Measurements from ENCODE around the gene RPL37A.

Gene RPL37A

DNA sequence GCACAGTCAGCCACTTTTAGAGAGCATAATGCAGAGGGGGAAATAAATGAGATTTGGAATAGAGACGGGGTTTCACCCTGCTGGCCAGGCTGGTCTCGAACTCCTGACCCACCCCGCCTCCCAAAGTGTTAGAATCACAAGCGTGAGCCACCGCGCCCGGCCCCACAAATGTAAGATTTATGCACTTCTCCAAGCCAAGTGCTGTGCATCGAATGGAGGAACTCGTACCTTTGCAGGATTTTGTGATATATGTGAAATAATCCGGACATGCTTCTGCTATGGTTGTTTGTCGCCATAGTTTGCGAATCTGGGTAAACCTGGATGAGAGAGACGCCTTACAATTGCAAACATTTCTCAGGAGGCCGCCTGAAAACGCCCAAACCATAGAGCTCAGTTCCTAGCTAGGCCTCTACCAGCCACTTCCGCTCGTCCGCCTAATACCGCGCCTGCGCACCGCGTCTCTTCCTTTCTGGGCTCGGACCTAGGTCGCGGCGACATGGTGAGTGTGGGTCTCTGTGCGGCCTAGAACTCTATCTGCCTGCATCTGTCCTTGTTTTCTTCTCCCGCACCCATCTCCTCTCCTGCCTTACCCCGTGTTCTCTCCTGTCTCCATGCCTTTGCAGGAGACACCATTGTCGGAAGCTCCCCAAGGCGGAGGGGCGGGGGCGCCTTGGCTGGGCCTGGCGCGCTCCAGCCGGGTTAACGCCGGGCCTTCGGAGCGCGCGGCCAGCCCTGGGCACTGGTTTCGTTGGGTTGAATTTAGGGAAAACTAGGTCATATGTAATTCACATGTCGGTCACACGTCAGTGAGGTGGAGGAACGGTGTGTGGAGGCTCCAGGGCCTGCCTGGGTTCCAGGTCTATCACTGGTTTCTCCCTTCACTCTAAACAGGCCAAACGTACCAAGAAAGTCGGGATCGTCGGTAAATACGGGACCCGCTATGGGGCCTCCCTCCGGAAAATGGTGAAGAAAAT lies at the start of gene RPL37A:
Gene RPL37A (plus strand): TSS at position 466 of the 974 bp plus-strand sequence. CDS start 31 bp downstream, at position 497.
- peak; percentile 97 for DNase-seq

DNA sequence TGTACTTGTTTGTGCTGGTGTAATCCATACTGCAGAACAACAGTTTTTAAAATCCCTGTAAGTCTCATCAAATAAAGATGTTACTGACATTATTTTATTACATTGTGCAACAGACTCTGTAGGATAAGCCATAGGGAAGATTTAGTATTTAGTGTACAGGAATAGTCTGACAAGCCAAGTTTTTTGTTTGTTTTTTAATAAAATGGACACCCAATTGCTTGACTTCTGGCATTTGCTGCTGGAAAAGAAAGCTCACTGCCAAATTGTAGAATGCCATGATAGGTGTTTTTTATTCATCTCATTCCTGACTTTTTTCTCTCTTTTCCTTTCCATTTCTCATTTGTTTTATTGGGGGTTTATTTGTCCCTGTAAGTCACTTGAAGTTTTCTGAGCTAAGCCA lies 48.3 kb upstream of the RPL37A start:
- DNase-seq = no peak

DNA sequence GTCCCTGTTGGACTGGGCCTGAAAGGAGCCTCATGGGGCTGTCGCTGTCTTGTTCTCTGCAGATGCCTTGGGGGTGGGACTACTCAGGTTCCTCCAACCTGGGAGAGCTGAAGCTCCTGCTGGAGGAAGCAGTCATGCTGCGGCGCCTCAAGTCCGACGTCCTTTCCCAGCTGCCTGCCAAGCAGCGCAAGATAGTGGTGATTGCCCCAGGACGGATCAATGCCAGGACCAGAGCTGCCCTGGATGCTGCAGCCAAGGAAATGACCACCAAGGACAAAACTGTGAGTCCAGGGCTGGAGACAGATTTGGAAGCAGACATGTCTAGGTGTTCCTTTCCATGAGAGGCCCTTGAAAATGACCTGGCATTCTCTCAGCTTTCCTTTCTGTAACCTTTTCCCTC lies 47.9 kb upstream of the RPL37A start:
- no peak for DNase-seq

DNA sequence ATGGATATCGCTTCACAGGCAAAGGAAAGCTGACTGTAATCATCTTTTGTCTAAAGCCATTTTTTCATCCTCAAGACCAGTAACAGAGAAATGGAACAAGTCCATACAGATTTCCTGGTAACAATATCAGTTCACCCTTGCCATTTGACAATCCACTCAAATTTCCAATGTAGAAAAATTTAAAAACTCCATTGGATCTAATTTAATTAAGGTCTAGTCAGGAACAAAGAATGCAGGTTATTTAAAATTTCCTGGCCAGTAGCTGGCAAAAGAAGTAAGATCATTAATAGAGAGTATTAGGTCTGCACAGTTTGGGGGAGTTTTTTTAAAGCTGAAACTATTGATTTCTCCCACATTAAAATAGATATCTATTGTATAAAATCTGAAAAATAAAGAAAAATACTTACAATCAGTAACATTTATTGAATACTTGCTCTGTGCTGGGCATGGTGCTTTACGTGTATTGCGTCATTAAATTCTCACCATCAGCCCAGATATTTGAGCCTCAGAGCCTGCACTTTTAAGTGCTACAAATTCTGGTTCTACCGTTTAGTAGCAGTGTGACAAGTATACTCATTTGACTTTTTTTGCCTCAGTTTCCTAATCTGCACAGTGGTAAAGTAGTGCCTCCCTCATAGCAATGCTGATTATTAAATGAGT lies 44.6 kb upstream of the RPL37A start:
- DNase-seq = no peak

DNA sequence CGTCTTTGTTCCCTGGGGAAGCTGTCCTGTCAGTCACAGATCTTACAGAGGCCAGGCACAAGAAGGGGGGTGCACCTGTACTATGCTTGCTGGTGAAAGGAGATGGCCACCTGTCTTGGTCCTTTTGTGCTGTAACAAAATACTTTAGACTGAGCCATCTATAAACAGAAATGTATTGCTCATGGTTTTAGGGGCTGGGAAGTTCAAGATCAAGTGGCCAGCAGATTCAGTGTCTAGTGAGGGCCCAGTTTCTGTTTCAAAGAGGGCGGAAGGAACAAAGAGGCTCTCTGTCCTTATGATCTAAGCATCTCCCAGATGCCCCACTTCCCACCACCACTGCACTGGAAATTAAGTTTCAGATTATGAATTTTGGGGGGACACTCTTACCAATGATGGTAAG lies 35.5 kb upstream of the RPL37A start:
- DNase-seq = no peak

DNA sequence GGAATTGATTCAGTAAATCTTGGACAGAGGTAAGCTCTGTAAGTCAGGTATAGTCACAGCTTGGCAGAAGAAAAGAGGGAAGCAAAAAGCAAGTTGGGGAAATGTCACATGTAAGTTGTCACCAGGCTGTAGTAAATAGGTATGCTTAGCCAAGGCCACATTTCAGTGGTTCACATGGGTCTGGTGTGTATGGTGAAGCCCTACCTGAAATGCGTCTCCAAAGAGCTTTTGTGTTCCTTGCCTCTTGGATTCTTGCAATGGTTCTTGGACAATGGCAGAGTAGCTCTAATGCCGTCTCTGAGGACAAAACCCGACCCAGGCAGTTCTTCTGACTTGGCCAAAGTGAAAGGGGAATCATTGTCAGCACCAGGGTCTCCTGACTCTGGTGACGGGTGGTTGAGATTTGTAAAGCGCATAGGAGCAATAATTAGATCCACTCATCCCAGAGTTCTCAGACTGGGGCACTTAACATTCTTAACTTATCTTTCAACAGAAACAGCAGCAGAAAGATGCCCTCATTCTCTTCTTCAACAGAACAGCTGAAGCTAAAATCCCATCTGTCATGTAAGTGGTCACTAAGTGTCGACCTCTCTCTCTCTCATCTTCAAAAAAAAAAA lies 34.4 kb upstream of the RPL37A start:
- DNase-seq = no peak

DNA sequence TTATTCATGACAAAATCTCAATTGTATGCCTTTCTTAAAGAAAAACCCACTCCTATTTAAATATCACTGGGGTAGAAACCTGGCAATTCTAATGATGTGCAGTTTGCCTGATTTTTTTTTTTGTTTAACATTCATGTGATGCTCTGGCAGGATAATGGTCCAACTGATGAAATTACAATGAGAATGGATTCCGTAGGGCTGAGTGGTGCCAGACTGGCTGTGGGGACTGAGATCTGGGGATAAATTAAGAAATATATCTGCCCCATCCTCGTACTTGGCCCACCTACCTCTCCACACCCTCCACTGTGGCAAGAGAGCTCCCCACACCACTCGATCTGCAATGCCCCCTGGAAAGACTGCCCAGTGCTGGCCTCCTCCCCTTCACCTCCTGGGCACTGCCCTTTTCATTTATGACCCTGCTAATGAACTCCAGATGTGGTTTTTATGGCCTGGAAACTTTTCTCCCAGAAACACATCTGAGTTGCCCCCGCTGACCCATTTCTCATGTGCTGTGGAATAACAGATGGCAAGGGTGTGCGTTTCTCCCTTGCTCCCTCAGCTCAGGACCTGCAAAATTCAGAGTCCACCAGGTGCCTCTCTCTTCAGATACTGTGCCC lies 33.0 kb upstream of the RPL37A start:
- DNase-seq = no peak

DNA sequence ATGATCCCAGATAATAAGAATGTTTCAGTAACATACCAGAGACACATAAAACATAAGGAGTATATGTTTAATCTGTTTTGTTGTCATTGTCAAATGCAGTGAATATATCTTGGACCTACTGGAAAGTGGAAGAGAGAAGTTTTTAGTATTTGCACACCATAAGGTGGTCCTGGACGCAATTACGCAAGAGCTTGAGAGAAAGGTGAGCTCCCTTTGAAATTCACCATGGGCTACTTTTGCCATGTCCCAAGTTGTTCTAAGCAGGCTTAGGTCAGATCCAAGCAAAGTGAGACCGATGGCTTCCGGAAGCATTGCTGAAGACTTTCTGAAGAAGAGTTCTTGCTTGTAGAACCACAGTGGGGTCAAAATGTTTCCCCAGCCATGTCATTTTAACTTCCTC lies 30.8 kb upstream of the RPL37A start:
- no peak for DNase-seq

DNA sequence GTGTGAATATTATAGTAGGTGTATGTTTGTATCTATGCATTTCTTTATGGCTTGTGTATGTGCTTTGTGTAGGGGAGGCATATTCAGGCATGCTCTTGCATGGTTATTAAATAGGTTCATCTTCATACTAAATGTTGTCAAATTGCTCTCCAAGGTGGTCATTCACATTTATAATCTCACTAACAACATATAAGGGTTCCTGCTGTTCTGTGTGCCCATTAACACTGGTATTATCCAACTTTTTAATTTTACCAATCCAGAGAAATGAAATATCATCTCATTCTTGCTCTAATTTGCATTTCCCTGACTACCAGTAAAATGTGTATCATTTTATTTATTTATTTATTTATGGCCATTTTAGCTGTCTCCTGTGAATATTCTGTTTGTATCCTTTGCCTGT lies 29.0 kb upstream of the RPL37A start:
- DNase-seq = no peak

DNA sequence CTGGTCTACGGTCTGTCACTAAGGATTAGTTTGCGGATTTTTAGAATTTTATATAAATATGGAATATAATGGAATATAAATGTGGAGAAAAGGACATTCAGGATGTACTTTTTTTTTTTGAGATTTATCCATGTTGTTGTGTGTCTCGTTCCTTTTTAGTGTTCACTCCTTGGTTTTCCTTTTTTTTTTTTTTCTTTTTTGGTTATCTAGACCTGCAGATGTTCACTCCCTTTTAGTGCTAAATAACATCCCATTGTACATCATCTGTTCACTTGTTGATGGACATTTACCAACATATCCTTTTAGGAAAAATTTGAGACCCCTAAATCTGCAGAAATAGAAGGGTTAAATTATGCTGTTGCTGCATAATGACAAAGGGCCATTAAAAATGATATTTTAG lies 25.5 kb upstream of the RPL37A start:
- DNase-seq = no peak

DNA sequence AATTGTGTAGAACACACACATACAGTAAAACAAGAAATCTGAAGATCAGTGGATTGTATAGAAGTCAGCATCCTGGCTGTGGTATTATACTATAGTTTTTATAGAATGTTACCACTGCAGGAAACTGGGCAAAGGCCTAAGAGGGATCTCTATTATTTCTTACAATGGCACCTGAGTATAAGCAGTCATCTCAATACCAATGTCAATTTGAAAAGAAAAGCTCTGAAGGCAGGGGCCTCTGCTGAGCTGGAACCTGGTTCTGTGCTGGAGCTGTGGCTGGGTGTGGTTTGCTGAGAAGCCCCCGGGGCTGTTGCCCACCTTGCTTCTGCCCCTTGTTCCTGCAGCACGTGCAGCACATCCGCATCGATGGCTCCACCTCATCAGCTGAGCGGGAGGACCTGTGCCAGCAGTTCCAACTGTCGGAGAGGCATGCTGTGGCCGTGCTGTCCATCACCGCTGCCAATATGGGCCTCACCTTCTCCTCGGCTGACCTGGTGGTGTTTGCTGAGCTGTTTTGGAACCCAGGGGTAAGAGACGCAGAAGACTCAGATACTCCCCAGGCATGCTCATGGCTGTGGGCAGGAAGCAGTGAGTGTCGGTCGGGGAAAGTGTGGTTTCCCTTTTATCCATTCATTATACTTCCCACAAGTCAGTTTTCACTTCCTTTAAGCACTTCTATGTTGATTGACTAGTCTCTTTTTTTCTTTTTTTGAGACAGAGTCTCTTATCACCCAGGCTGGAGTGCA lies 23.5 kb upstream of the RPL37A start:
- no peak for DNase-seq

DNA sequence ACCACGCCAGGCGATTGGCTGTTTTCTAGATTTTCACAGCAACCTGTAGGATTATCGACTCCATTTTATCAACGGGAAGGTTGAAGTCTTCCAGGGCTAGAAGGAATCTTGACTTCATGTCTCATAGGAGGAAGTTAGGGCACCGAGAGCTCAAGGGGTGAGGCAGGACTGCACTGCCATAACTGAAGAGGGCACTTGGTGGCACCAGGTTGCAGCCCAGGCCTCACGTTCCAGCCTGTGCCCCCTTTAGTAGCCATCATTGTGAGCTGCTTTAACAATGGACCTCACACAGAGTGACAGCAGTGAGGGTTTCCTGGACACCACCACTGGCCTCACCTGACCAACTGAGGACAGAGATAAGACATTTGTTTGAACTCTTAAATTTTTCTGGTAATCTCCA lies 22.9 kb upstream of the RPL37A start:
- DNase-seq = no peak

DNA sequence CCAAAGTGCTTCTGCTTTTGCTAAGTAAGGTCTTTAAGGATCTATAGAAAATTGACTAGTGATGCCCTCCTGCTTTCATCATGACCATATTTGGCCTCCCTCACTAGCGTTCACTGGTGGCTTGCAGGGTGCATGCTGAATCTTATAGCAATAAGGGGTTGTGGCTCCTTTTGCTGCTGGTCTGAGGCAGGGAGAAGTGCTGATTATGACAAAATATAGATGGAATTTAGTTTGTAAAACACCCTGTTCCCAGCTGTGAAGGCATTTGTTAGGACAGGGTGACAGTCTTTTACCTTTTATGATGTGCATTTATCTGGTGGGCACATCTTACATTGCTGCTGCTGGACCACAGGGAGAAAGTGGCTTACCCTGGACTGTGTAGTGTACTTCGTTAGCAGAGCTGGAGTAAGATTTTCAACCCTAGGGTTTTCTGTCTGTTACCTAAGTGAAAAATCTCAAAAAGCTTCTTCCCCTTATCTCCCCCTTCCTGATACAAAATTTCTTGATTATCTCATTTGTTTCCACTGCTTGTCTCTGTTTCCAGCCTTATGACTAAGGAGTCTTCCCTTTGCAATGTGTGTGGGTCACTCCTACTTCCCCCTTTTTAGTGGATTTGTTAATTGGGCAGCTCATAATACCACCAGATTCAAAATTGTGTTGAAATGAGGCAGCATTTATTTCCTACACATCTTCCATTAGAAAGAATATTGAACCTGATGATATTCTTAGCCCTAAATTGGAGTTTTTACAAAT lies 21.2 kb upstream of the RPL37A start:
- no peak for DNase-seq

DNA sequence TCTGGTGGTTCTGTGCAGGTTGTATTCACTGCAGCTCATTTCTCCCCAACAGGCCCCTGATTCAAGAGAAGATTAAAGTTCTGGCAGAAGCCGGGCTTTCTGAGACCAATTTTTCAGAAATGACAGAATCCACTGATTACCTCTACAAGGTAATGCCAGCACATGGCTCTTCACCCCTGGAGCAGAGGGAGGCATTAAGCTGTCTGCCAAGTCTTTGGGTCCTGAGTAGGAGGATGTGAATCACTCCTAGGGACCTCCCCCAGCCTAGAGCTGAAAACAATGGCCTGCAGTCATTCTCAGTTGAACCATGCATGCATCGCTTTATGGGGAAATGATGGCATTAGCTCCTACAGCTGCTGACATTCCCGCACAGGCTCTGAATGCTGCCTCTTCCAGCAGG lies 20.5 kb upstream of the RPL37A start:
- peak; percentile 74 for DNase-seq

DNA sequence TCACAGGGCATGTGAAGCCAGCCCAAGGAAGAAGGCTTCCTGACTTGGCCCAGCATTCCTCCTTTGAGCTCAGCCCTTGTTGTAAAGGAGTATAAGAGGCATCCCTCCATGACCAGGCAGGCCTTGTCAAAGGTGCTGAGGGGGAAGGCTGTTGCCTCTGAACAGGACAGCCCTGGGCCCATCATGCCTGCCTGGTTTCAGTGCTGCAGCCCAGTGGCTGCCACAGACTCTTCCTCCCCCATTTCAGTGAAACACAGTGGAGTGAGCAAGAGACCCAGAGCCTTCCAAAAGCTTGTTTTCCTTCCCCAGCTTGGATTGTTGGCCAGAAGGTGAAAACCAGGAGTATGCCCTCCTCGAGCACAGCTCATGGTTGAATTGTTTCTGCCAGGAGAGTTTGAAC lies 19.9 kb upstream of the RPL37A start:
- no peak for DNase-seq

DNA sequence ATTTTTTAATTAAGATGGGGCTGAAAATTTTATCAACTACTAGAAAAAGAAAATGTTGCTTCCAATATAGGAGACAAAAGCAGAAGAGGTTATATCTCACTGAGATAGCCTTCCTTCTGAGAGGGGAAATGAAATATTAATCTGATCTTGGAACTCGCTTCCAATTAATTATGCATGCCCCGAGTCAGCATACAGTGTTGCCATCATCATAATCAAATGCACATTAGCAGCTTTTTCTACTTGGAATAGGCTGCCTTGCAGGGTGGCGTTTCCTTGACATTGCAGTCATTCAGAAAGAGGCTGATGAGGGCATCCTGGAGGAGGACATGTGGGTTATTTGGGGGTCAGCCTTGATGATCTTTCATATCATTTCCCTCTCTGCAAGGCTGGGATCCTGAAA lies 18.4 kb upstream of the RPL37A start:
- DNase-seq = no peak

DNA sequence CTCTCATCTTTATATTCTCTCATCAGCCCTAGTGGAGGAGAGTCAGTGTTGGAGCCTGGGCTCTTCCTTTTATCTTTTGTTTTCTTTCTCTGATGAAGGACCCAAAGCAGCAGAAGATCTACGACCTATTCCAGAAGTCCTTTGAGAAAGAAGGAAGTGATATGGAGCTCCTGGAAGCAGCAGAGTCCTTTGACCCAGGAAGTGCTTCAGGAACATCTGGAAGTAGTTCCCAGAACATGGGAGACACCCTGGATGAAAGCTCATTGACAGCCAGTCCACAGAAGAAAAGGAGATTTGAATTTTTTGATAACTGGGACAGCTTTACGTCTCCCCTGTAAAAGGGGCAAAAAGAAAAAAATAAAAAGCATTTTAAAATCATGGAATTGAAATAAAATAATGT lies 16.0 kb upstream of the RPL37A start:
- DNase-seq = no peak

DNA sequence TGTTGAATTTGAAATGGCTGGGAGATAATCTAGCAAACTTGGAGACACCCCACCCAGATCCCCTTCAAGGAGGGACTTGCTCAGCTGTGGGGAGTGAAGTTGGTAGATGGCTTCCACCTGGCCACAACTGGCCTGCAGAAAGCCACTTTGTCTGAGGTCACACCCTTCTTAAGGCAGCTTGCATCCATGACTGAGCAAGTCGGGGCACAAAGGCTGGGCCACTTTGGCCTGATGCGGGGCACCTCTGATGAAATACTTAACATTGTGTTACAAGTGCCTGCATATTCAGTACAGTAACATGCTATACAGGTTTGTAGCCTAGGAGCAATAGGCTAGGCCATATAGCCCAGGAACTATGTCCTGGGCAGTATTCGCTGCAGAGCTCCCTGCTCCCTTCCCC lies 13.4 kb upstream of the RPL37A start:
- no peak for DNase-seq

DNA sequence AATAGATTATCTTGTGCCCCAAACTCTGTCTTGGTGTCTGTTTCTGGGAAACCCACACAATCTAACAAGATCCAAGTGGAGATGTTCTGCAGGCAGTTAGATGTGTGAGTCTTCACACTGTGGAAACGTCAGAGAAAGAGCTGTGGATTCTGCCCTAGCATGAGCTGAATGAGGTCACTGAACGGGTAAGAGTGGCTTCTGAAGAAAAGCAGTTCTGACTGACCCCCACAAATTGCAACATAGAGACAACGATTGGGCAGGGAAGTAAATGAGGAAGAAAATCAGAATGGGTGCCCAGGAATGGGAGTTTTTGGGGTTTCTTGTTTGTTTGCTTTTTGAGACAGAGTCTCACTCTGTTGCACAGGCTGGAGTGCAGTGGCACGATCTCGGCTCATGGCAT lies 12.9 kb upstream of the RPL37A start:
- DNase-seq = no peak

DNA sequence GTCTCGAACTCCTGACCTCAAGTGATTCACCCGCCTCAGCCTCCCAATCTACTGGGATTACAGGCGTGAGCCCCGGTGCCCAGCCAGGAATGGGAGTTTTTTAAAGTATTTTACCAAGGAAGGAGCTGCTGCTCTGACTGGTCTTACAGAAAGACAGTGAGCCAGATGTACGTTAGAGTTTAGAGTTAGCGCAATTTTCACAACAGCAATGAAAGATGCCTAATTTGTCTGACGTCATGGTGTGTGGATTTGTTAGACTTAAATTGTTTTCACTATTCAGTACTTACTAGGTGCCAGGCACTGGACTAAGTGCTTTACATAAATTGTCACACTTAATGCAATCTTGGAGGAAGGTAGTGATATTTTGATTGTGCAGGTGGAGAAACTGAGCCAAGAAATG lies 12.4 kb upstream of the RPL37A start:
- DNase-seq = no peak

DNA sequence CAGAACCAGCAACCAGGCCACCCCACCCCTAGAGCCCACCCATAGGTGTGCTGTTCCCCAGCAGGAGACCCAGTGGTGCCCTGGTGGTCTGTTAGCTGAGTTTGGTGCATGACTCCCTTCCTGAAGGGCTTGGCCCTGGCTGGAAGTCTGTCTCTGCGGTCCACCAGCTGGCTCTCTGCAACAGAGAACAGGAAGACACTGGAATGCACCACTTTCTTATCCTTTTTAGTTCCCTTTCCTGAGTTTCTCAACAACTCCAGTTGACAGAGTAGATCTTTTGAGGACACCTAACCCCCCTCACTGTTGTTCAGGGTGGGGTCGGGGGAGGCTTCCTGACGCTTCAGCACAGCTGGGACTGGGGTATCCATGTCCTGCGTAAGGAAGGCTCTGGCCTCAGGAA lies 11.9 kb upstream of the RPL37A start:
- no peak for DNase-seq

DNA sequence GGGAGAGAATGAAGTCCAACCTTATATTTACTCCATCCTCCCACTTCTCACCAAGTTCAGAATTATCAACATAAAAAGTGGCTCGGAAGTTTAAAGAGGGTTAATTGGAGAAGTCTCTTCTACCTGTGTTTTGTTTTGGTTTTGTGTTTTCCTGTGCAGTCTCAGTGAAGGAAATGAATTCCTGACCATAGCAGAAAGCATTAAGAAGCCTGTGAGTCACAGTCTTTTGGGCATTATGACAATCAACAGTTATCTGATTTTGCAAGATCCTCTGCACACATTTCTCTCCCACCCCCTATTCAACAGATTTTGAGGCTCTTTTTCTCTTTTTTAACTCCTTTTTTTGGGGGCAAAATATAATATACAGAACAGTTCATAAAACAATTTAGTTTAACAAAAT lies 8.6 kb upstream of the RPL37A start:
- DNase-seq = peak; percentile 82
